RWPE2 (cell line): ENCODE data around the gene KLF11.

Experiments
- ATAC-seq: fragments of 200-7000 bp; cut with Tn5 transposase; 3 replicates; pipeline ENCODE4 v1.9.1; 2021; ENCODE audit warnings: low read depth
- DNase-seq: peaks from one replicate; pipeline ENCODE4 v3.0.0-alpha.2; 2020; ENCODE audit warnings: low spot score
- H3K27ac ChIP-seq: fragments of 450-650 bp; 2 replicates; pipeline ENCODE4 v1.5.1; 2017; ENCODE audit warnings: mild to moderate bottlenecking; ENCODE audit not compliant: poor library complexity, severe bottlenecking
- H3K27me3 ChIP-seq: fragments of 250-450 bp; sonication (Bioruptor Pico); 2 replicates; pipeline ENCODE4 v1.5.1; 2021; ENCODE audit warnings: mild to moderate bottlenecking, moderate library complexity; ENCODE audit not compliant: insufficient read depth, poor library complexity, severe bottlenecking
- H3K36me3 ChIP-seq: fragments of 250-450 bp; sonication (Bioruptor Pico); 2 replicates; pipeline ENCODE4 v1.5.1; 2020; ENCODE audit warnings: low read depth, mild to moderate bottlenecking, moderate library complexity
- H3K4me1 ChIP-seq: fragments of 250-450 bp; sonication (Bioruptor Pico); 2 replicates; pipeline ENCODE4 v1.5.1; 2021; ENCODE audit warnings: mild to moderate bottlenecking, moderate library complexity; ENCODE audit not compliant: insufficient read depth, poor library complexity, severe bottlenecking
- H3K4me3 ChIP-seq: fragments of 250-450 bp; sonication (Bioruptor Pico); 2 replicates; pipeline ENCODE4 v1.5.1; 2021; ENCODE audit warnings: mild to moderate bottlenecking, moderate library complexity; ENCODE audit not compliant: severe bottlenecking
- H3K9me3 ChIP-seq: fragments of 250-450 bp; sonication (Bioruptor Pico); 2 replicates; pipeline ENCODE4 v1.5.1; 2021; ENCODE audit warnings: mild to moderate bottlenecking, moderate library complexity; ENCODE audit not compliant: severe bottlenecking
- TF ChIP-seq, protein P1 (sequence below): fragments of 450-650 bp; IDR thresholded peaks from one replicate; pipeline ENCODE4 v1.5.1; 2017; ENCODE audit warnings: mild to moderate bottlenecking, moderate library complexity; ENCODE audit not compliant: poor library complexity, severe bottlenecking

KLF11 gene

GRCh38 chr2:10016802-10017258, 26.5 kb upstream of the KLF11 start:
- Histone ChIP-seq H3K4me3 (no peak overlapping the region), H3K27ac (no peak overlapping the region), H3K27me3 (no peaks in the 10 kb centered on the region), H3K36me3 (no peaks in the 10 kb centered on the region), H3K4me1 (peaks cover 9% of the 10 kb centered on the region), H3K9me3 (no peaks in the 10 kb centered on the region)
- DNase-seq = no peak
- no peak for ATAC-seq
- TF ChIP-seq, protein P1, sequence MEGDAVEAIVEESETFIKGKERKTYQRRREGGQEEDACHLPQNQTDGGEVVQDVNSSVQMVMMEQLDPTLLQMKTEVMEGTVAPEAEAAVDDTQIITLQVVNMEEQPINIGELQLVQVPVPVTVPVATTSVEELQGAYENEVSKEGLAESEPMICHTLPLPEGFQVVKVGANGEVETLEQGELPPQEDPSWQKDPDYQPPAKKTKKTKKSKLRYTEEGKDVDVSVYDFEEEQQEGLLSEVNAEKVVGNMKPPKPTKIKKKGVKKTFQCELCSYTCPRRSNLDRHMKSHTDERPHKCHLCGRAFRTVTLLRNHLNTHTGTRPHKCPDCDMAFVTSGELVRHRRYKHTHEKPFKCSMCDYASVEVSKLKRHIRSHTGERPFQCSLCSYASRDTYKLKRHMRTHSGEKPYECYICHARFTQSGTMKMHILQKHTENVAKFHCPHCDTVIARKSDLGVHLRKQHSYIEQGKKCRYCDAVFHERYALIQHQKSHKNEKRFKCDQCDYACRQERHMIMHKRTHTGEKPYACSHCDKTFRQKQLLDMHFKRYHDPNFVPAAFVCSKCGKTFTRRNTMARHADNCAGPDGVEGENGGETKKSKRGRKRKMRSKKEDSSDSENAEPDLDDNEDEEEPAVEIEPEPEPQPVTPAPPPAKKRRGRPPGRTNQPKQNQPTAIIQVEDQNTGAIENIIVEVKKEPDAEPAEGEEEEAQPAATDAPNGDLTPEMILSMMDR = no peak

DNA sequence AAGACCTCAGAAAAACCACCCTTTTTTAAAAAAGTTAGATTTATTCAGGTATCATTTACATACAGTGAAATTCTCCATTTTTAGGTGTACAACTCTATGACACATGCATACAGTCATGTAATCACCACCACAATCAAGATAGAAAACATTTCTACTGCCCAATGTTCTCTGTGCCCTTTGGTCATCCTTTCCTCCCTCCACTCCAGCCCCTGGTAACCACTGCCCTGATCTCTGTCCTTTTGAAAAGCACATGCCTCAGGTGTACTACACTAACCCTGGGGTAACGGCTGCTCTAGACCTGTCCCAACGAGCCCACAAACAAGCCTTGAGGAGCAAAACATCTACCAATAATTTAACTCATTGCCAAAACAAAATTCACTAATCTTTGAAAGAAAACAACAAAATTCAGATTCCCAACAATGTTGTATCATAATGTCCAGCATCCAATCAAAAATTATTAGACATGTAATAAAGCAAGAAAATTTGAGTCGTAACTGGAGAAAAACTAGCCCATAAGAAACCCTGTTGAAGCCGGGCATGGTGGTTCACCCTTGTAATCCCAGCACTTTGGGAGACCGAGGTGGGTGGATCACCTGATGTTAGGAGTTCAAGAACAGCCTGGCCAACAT, 25.9 kb upstream of the KLF11 start:
- Histone ChIP-seq H3K9me3 (no peaks in the 10 kb centered on the region), H3K4me3 (no peak overlapping the region), H3K4me1 (peaks cover 9% of the 10 kb centered on the region), H3K27me3 (no peaks in the 10 kb centered on the region), H3K36me3 (no peaks in the 10 kb centered on the region), H3K27ac (no peak overlapping the region)
- ATAC-seq (no peak), DNase-seq (peak; percentile 4)
- TF ChIP-seq, protein P1 = no peak

- Histone ChIP-seq H3K27ac (no peak overlapping the region), H3K27me3 (no peaks in the 10 kb centered on the region), H3K4me1 (peaks cover 9% of the 10 kb centered on the region), H3K36me3 (no peaks in the 10 kb centered on the region), H3K9me3 (no peaks in the 10 kb centered on the region), H3K4me3 (no peak overlapping the region)
- TF ChIP-seq, protein P1 = no peak
- DNase-seq = no peak
- peak; percentile 44; the same call in 2 of the 3 replicates for ATAC-seq
Observed at GRCh38 chr2:10019174-10019573, 24.2 kb upstream of the KLF11 start.

- TF ChIP-seq, protein P1 = no peak
Observed at GRCh38 chr2:10019602-10020400, 23.5 kb upstream of the KLF11 start.

DNA sequence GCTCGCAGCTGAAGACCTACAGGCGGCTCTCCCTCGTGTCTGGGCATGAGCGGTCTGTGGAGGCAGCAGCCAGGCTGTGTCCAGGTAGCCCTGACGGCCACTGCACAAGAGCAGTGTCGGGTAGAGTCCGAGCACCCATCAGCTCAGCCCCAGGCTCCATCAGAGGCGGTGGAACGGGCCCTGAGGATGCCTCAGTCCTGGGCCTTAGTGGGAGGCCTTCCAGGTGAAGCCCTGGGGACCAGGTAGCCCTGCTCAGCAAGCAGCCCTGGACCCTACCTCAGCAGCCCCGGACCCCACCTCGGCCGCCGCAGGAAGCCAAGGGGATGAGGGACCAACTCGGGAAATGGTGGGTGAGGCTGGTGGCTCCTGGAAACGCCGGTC, 21.3 kb upstream of the KLF11 start:
- no peak; the same call in 2 of the 3 replicates for ATAC-seq
- TF ChIP-seq, protein P1 = no peak

More at GRCh38 chr2:10019602-10020400, 23.5 kb upstream of the KLF11 start:
- no peak for DNase-seq
- Histone ChIP-seq H3K9me3 (no peaks in the 10 kb centered on the region), H3K36me3 (no peaks in the 10 kb centered on the region), H3K27me3 (no peaks in the 10 kb centered on the region), H3K4me1 (peaks cover 9% of the 10 kb centered on the region), H3K4me3 (no peak overlapping the region), H3K27ac (no peak overlapping the region)
- no peak for ATAC-seq

More for the DNA sequence above, 21.3 kb upstream of the KLF11 start:
- Histone ChIP-seq H3K4me3 (no peak overlapping the region), H3K27ac (no peak overlapping the region), H3K27me3 (no peaks in the 10 kb centered on the region), H3K4me1 (peaks cover 9% of the 10 kb centered on the region), H3K9me3 (no peaks in the 10 kb centered on the region), H3K36me3 (no peaks in the 10 kb centered on the region)
- no peak for DNase-seq
